HG02763 (cell line): ENCODE data around the gene CEP112.
"Not testable (repeated sequence)": the region's sequence is repeated elsewhere in the genome, so short reads cannot be mapped to it uniquely, and the experiment has no call there.

Experiments
- ATAC-seq: cut with Tn5 transposase; IDR thresholded peaks from one replicate; pipeline ENCODE4 v1.9.1; 2021; ENCODE audit warnings: mild to moderate bottlenecking, moderate library complexity; ENCODE audit not compliant: unreplicated experiment

The CEP112 gene

DNA sequence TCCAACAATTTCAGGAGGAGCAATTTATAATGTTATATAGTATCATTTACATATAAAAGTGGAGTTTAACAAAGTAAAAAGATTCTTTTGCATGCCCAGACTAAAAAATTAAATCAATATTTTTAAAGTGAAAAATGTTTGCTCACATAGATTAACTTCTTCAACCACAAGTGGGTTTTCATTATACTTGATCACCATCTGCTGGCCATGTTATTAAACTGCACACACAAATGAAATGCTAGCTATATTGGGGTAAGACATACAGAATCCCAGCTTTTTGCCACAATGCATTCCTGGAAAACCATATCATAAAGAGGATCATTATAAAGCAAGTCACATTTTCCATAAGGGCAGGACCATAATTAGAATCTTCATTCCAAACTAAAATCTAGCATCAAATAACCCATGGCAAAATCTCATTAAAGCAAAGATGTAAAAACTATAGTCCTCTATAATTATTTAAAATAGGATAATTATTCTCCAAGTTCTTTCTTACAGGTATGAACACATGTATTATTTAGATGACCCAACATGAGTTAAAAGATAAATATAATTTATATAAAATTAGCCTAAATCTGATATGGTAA is 26.3 kb downstream of the CEP112 start:
- no peak for ATAC-seq

DNA sequence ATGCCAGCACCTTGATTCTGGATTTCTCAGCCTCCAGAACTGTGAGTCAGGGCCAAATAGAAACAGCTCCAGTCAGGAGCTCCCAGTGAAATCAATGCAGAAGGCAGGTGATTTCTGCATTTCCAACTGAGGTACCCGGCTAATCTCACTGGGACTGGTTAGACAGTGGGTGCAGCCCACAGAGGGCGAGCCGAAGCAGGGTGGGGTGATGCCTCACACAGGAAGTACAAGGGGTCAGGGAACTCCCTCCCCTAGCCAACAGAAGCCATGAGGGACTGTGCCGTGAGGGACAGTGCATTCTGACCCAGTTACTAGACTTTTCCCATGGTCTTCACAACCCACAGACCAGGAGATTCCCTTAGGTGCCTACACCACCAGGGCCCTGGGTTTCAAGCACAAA is 36.9 kb downstream of the CEP112 start:
- not testable (repeated sequence) for ATAC-seq

DNA sequence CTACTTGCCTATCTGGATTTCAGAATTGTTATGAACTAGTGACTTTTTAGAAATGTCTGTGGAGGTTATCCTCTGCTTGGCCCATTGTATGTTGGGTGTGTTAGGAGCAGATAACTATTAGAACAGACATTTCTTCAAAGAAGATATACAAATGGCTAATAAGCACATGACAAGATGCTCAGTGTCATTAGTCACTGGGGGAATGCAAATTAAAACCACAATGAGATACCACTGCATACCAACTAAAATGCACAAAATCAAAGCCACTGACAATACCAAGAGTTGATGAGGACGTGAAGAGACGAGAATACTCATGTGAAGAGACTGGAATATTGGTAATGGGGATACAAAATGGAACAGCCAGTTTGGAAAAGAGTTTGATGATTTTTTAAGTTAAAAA is 39.2 kb downstream of the CEP112 start:
- no peak for ATAC-seq

DNA sequence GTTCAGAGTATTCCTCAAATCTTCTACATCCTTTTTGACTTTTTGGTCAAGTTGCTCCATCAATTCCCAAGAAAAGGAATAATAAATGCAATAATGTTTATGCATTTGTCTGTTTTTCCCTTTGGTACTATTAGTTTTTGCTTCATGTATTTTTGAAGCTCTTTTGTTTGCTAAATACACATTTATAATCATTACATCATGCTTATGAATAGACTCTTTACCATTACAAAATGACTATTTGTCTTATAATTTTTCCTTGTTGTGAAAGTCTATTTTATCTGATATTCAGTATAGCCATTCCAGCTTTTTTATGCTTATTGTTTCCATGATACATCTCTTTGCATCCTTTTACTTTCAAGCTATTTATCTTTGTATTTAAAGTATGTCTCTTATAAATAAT is 41.2 kb downstream of the CEP112 start:
- no peak for ATAC-seq

DNA sequence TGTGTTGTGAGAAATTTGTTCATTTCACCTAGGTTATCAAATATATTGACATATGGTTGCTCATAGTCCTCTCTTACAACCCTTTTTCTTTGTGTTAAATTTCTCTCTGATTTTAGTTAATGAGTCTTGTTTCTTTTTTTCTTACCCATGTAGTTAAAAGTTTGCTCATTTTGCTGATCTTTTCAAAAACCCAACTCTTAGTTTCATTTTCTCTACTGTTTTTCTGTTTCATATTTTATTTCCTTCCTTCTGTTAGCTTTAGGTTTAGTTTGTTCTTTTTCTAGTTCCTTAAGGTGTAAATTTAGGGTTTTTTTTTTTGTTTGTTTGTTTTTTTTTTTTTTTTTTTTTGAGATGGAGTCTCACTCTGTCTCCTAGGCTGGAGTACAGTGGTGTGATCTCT is 42.4 kb downstream of the CEP112 start:
- ATAC-seq, result no peak

DNA sequence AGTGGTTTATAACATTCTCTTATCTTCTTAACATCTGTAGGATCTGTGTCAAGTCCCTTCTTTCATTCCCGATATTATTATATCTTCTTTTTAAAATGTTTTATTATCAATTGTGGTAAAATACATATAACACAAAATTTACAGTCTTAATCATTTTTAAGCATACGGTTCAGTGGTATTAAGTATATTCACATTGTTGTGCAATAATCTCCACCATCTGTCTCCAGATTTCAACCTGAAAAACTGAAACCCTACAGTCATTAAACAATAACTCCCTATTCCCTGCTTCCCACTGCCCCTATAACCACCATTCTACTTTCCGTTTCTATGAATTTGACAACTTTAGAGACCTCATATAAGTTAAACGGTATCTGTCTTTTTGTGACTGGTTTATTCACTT is 45.5 kb downstream of the CEP112 start:
- ATAC-seq, result no peak

DNA sequence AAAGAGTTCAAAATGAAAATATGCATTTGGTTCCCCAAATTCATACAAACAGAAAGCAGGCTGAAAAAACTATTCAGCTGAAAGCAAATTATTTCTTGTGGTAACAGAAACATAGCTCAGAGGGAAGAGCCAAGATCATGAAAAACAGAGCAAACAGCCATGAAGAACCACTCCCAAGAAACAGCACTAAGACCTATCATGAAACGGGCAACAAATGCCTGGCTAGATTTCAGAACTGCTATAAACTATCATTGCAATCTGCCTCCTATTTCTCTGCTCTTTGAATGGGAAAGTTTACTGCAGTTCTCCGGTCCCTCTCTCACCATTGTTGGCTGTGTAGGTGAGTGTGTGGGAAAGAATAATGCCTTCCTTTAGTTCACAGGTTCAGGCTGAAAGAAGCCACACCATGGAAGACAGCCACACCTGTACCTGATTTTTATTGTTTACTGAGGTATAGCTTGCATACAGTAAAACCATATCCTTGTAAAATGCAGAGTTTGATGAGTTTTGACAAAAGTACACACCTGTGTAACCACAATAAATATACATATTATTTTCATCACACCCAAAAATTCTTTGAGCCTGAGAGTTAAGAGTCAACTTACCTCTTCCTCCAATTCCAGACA is 48.2 kb downstream of the CEP112 start:
- ATAC-seq, result no peak

DNA sequence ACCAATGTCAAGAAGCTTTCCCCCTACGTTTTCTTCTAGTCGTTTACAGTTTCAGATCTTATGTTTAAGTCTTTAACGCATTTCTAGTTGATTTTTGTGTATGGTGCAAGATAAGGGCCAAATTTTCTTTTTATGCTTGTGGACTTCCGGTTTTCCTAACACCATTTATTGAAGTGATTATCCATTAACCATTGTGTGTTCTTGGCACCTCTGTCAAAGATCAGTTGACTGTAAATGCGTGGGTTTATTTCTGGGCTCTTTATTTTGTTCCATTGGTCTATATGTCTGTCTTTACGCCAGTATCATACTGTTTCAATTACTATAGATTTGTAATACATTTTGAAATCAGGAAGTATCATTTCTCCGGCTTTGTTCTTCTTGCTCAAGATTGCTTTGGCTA is 49.5 kb downstream of the CEP112 start:
- ATAC-seq, result no peak

DNA sequence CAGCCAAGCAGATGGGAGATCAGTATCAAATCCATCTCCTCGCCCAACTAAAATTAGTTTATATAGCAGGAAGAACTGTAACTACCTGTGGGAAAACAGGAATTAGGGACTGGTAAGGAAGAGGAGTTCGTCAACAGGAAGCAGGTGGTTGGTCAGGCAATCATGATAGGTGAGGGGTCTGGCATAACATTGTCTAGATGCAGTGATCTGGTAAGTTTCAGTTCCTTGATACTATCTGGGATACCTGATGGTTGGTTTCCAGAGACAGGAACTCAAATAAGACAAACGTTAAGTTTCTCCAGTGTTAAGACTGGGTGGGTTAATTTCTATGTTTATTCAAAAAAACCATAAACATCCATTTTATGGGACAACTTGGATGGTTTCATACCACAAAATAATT is 53.8 kb downstream of the CEP112 start:
- ATAC-seq, result no peak

DNA sequence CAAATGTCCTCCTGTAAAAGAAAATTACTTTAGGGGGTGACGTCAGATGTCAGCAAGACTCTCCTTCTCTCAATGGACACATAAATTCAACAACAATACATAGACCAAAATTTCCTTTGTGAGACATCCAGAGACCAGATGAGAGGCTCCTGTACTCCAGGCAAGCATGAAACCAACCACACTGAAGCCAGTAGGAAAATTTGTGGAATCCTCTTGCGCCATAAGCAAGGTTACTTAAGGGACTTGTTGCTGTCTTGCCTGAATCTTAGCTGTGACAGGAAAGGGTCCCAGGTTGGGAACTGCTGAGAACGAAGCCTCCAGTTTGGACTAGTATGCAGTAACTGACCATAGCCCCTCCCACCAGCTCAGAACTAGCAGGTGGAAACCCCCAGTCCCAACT is 56.0 kb downstream of the CEP112 start:
- ATAC-seq, result no peak

DNA sequence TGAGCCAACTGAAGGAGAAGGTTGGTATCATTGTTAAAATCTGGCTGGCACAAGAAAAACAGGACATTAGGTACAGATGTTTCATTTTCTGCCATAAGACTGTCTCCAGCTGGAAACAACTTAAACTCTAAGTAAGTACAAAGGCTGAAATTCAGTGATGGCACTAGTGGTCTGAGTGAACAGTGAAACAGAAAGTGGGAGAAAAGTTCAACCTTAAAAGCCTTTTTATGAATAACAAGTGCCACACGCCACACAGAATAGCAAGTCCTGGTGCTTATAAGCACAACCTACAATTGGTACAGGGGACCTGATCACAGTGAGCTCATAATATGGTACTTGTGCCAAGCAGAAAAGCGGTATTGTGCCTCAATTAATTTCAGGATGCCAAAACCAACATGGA is 56.7 kb downstream of the CEP112 start:
- ATAC-seq, result no peak

DNA sequence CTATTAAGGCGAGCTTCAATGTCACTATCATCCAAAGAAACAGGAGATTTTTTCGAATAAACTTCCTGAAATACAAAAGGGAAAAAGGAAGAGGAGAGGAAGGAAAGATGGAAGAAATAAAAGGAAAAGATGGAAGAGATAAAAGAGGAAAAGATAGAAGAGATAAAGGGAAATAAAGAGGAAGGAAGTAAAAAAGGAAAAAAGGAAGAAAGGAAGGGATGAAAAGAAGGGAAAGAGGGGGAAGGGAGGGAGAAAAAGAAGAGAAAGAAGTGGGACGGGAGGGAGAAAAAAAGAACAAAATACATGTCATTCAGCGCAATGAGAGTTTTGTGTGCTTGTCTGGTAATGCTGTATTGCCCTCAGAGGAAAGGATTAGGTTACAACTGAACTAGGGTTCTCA is 62.2 kb downstream of the CEP112 start:
- ATAC-seq, result no peak

DNA sequence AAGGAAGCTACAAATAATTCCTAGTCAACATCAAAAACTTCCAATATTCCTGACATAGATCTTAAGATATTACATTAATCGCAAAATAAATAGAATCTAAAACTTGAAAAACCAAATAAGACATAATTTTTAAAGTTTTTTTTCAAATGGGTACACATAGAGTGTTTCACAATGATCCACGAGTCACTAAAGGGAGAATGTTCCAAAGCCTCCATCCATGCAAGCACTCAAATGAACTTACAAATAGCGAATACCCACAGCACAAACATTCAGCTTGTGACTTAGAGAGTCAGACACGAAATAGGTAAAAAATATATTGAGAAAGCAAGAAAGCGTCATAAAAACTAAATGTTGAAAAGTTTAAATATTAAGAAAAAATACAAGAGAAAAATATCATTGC is 65.7 kb downstream of the CEP112 start:
- ATAC-seq, result no peak

DNA sequence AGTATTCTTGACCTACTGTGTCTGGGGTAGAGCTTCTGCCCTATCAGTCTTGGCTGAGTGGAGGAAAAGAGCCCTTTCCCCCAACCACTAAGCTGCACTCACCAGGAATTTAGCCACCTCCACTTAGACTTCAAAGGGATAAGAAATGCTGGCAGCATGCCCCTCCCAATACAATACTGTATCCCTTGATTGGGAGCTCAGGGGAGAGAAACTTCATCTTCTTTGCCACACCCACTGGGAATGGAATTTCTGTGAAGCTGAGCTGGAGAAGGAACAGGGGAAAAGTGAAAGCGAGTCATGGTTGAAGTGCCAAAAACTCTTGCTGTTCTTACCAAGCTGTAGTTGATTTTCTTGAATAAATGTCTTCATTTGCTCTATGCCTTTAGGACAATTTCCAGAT is 68.8 kb downstream of the CEP112 start:
- no peak for ATAC-seq

DNA sequence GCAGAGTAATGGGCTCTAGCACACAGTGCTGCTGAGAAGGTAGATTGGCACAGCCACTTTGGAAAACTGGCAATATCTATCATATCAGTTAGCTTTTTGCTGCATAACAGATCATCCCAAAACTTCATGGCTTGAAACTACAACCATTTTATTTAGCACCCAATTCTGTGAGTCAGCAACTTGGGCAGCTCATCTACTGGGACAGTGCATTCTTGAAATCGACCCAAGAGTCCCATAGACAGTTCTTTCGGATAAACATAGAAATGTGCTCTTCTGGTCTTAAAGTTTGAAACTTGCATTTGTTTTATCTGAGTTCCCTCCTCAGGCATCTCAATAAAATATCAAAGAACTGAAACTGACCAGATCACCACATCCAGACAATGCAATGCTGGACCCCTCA is 76.7 kb downstream of the CEP112 start:
- ATAC-seq, result no peak

DNA sequence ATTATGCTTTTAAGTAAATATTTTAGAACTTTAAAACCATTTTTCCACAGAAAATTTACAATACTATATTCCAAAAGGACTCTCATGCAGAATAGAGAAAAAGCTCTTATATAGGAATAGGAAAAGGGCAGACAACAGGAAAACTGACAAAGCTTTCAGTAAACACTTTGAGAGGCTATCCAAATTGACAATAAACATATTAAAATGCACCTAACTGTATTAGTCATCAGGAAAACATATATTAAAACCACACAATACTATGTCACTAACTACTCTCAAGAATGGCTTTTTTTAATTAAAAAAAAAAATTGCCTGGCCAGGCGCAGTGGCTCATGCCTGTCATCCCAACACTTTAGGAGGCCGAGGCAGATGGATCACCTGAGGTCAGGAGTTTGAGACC is 77.3 kb downstream of the CEP112 start:
- no peak for ATAC-seq

DNA sequence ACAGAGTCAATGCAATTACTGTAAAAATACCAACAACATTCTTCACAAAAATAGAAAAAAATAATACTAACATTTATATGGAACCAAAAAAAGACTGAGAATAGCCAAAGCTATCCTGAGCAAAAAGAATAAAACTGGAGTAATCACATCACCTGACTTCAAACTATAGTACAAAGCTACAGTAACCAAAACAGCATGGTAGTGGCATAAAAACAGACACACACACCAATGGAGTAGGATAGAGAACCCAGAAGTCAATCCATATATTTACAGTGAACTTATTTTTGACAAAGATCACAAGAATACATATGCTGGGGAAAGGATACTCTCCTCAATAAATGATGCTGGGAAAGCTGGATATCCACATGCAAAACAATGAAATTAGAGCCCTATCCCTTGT is 84.2 kb downstream of the CEP112 start:
- no peak for ATAC-seq

DNA sequence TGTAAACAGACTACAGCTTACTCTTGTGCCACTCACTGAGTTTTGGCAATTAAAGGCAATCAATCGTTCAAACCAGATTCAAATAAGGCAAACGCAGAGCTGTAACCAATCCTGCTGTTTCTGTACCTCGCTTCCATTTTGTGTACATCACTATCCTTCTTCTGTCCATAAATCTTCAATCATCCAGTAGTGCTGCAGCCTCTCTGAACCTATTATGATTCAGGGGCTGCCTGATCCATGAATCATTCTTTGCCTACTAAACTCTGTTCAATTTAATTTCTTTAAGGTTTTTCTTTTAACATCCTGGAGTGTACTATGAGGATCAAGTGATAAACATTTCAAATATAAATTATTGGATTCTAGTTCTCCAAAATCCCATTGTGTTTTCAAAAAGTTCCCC is 93.9 kb downstream of the CEP112 start:
- ATAC-seq, result no peak

DNA sequence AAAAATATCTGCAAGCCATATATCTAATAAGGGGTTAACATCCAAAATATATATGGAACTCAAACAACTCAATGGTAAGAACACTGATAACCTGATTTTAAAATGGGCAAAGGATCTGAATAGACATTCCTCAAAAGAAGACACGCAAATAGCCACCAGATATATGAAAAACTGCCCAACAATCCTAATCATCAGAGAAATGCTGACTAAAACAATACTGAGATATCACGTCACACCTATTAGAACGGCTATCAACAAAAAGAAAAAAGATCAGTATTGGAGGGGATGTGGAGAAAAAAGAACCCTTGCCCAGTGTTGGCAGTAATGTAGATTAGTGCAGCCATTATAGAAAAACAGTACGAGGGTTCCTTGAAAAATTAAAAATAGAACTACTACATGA is 97.2 kb downstream of the CEP112 start:
- ATAC-seq, result no peak

DNA sequence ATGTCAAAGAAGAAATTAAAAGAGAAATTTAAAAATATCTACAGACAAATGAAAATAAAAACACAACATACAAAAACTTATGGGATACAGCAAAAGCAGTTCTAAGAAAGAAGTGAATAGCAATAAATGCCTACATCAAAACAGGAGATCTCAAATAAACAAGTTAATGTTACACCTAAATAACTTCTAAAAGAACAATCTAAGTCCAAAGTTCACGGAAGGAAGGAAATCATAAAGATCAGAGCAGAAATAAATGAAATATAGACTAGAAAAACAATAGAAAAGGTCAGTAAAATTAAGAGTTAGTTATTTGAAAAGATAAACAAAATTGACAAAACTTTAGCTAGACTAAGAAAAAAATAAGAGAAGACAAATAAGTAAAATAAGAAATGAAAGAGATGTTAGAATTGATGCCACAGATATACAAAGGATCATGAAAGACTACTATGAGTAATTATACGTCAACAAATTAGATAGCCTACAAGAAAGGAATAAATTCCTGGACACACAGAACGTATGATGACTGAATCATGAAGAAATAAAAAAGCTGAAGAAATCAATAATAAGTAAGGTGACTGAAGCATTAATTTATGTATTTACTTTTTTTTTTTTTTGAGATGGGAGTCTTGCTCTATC is 100.4 kb downstream of the CEP112 start:
- no peak for ATAC-seq

DNA sequence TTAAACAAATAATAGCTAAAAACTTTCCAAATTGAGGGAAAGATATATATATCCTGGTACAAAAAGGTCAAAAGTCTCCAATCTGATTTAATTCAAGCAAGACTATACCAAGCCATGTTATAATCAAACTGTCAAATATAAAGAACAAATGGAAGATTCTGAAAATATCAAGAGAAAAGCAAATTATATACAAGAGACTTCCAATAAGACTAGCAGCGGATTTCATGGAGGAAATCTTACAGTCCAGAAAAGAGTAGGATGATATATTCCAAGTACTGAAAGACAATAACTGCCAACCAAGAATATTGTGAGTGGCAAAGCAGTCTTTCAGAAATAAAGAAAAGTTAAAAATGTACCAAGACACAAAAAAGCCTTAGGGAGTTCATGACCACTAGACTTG is 102.2 kb downstream of the CEP112 start:
- no peak for ATAC-seq

DNA sequence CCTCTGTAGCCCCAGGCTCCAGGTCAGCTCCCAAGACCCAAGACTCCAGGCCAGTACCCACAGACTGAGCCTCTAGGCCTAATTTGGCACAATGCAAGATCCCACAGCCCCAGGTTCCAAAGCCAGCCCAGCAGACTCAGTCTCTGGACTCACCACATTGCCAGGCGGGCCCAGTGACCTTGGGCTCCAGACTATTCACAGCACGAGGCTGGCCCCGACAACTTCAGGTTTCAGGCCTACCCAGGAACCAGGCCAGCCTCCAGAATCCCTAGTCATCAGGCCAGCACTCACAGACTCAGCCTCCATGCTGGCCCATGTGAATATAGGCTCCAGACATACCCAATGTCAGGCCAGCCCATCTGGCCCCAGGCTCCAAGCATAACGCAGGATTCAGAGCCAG is 103.8 kb downstream of the CEP112 start:
- ATAC-seq, result no peak

DNA sequence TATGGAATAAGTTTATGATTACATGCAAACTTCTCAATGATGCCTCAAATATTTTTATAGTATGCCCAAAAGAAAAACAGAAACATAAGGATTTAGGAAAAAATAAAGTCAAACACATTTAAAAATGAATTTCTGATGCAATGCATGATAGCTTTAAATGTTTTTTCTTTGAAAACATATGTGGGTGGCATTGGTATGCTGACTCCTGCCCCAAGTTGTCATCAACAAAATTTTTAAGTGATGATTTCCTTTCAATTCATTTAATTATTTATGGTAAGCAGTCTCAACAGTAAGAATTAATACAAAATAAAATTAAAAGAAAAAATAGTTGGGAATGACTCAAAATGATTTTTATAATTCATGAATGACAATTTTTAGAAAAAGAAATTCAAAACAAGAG is 104.9 kb downstream of the CEP112 start:
- no peak for ATAC-seq
